Measurements from ENCODE around the gene LLGL1.

The LLGL1 gene

GRCh38 chr17:18225121-18225641 is at the start of gene LLGL1:
Gene LLGL1, plus strand, starts transcription at chr17:18225635. Its CDS starts 48 bp downstream, at chr17:18225683.
- peak; percentile 98 for DNase-seq

GRCh38 chr17:18176176-18176575 is 49.3 kb upstream of the LLGL1 start:
- DNase-seq, result no peak

GRCh38 chr17:18177133-18177532 is 48.3 kb upstream of the LLGL1 start:
- DNase-seq, result no peak

- no peak for DNase-seq
Measured at GRCh38 chr17:18177722-18178121, 47.7 kb upstream of the LLGL1 start.

- no peak for DNase-seq
Measured at GRCh38 chr17:18179196-18179595, 46.2 kb upstream of the LLGL1 start.

- no peak for DNase-seq
Measured at GRCh38 chr17:18179804-18180203, 45.6 kb upstream of the LLGL1 start.

- peak; percentile 71 for DNase-seq
Measured at GRCh38 chr17:18181358-18181757, 44.1 kb upstream of the LLGL1 start.

GRCh38 chr17:18182110-18182977 is 43.1 kb upstream of the LLGL1 start:
- DNase-seq, result peak; percentile 72

GRCh38 chr17:18182978-18183333 is 42.5 kb upstream of the LLGL1 start:
- DNase-seq, result peak; percentile 93

GRCh38 chr17:18183334-18184142 is 41.9 kb upstream of the LLGL1 start, which contains the start of gene ALKBH5:
Gene ALKBH5, plus strand, starts transcription at chr17:18183828. Its CDS starts 416 bp downstream, at chr17:18184244.
- peak; percentile 99 for DNase-seq

- DNase-seq, result peak; percentile 49
Measured at GRCh38 chr17:18184143-18185031, 41.0 kb upstream of the LLGL1 start.

GRCh38 chr17:18185391-18185790 is 40.0 kb upstream of the LLGL1 start:
- no peak for DNase-seq

- DNase-seq, result no peak
Measured at GRCh38 chr17:18185832-18186626, 39.4 kb upstream of the LLGL1 start.

GRCh38 chr17:18186627-18186982 is 38.8 kb upstream of the LLGL1 start:
- DNase-seq, result peak; percentile 49

GRCh38 chr17:18187226-18187625 is 38.2 kb upstream of the LLGL1 start:
- DNase-seq, result no peak

GRCh38 chr17:18187821-18188761 is 37.3 kb upstream of the LLGL1 start:
- no peak for DNase-seq

GRCh38 chr17:18190628-18191235 is 34.7 kb upstream of the LLGL1 start:
- peak; percentile 39 for DNase-seq

- peak; percentile 49 for DNase-seq
Measured at GRCh38 chr17:18191236-18191667, 34.2 kb upstream of the LLGL1 start.

- no peak for DNase-seq
Measured at GRCh38 chr17:18191967-18192366, 33.5 kb upstream of the LLGL1 start.

GRCh38 chr17:18194394-18194793 is 31.0 kb upstream of the LLGL1 start:
- DNase-seq, result no peak

All from right hindlimb (tissue), 1 donor.